ENCODE measurements around the gene LSR. TPM values are rescaled to one million over a fixed set of nuclear protein-coding genes. Genes with fewer than 3 reads are reported as not detected.
"Not testable (repeated sequence)": the region's sequence is repeated elsewhere in the genome, so short reads cannot be mapped to it uniquely, and the experiment has no call there.

The LSR gene
- total RNA-seq, 2 donors from 2014 or later = 119 to 202 TPM

DNA sequence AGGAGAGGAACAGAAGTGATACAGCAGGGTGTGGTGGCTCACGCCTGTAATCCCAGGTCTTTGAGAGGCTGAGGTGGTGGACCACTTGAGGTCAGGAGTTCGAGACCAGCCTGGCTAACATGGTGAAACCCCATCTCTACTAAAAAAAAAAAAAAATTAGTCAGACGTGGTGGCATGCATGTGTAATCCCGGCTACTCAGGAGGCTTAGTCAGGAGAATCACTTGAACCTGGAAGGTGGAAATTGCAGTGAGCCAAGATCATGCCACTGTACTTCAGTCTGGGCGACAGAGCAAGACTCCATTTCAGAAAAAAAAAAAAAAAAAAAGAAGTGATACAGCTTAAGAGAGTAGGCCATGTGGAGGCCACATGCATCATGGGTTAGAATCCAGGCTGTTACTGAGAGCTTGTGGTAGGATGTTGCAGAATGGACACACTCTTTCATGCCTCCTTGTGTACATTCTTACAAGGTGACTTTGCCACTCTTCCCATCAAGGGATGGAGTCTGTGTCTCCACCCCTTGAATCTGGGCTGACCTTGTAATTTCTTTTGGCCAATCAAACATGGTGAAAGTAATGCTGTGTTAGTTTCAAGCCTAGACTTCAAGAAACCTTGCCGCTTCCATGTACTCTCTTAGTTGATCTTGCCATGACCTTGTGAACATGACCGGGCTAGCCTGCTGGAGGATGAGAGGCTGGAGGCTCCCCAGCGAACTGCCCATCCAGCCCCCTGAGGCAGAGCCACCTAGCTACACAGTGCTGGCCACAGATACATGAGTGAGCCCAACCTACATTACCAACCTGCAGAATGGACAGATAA is 32.6 kb upstream of the LSR start:
- Histone ChIP-seq H3K4me1 (replicated peaks) (peaks cover 5% of the 10 kb centered on the region), H3K27ac (no peak overlapping the region), H3K4me3 (no peak overlapping the region), H3K27me3 (replicated peaks; ENCODE audit: insufficient read depth) (no peaks in the 10 kb centered on the region), H3K9me3 (no peaks in the 10 kb centered on the region), H3K36me3 (no peaks in the 10 kb centered on the region)
- intact Hi-C loops (cut with DNase I) = no loop called here
- no peak for TF ChIP-seq POLR2AphosphoS5 (IDR thresholded peaks at IDR 0.05)
- no peak for TF ChIP-seq CTCF (IDR thresholded peaks at IDR 0.05)
- no peak for TF ChIP-seq POLR2A (IDR thresholded peaks at IDR 0.05)
- 73% methylated on average over 8 of the region's 8 CpGs for WGBS
- DNase-seq (ENCODE audit: low spot score) = no peak

- no peaks in the 10 kb centered on the region for H3K27me3 ChIP-seq (replicated peaks; ENCODE audit: insufficient read depth)
- H3K4me3 ChIP-seq = no peak overlapping the region
- TF ChIP-seq POLR2AphosphoS5 (IDR thresholded peaks at IDR 0.05) = no peak
- TF ChIP-seq CTCF (IDR thresholded peaks at IDR 0.05) = no peak
- no peak for TF ChIP-seq POLR2A (IDR thresholded peaks at IDR 0.05)
- WGBS = 54% methylated on average over 3 of the region's 3 CpGs
- no peaks in the 10 kb centered on the region for H3K9me3 ChIP-seq
- H3K4me1 ChIP-seq (replicated peaks) = peaks cover 5% of the 10 kb centered on the region
- no peak overlapping the region for H3K27ac ChIP-seq
- DNase-seq (ENCODE audit: low spot score) = no peak
- intact Hi-C loops (cut with DNase I) = no loop called here
- H3K36me3 ChIP-seq = no peaks in the 10 kb centered on the region
These were observed 31.8 kb upstream of the LSR start for GRCh38 chr19:35216833-35217648.

- Histone ChIP-seq H3K27me3 (replicated peaks; ENCODE audit: insufficient read depth) (no peaks in the 10 kb centered on the region), H3K27ac (no peak overlapping the region), H3K4me3 (no peak overlapping the region), H3K9me3 (no peaks in the 10 kb centered on the region), H3K36me3 (no peaks in the 10 kb centered on the region), H3K4me1 (replicated peaks) (peaks cover 5% of the 10 kb centered on the region)
- intact Hi-C loops (cut with DNase I) = no loop called here
- TF ChIP-seq POLR2AphosphoS5 (IDR thresholded peaks at IDR 0.05) = no peak
- DNase-seq (ENCODE audit: low spot score) = no peak
These were observed 31.2 kb upstream of the LSR start for GRCh38 chr19:35217649-35217990.

GRCh38 chr19:35219008-35219407 is 29.8 kb upstream of the LSR start:
- Histone ChIP-seq H3K4me1 (replicated peaks) (peaks cover 5% of the 10 kb centered on the region), H3K9me3 (no peaks in the 10 kb centered on the region), H3K4me3 (no peak overlapping the region), H3K36me3 (no peaks in the 10 kb centered on the region), H3K27me3 (replicated peaks; ENCODE audit: insufficient read depth) (no peaks in the 10 kb centered on the region), H3K27ac (no peak overlapping the region)
- no peak for DNase-seq (ENCODE audit: low spot score)
- WGBS = 91% methylated on average over 1 of the region's 1 CpG
- intact Hi-C loops (cut with DNase I) = no loop called here
- TF ChIP-seq POLR2AphosphoS5 (IDR thresholded peaks at IDR 0.05) = no peak
- no peak for TF ChIP-seq POLR2A (IDR thresholded peaks at IDR 0.05)
- TF ChIP-seq CTCF (IDR thresholded peaks at IDR 0.05) = no peak

- Histone ChIP-seq H3K27ac (no peak overlapping the region), H3K27me3 (replicated peaks; ENCODE audit: insufficient read depth) (no peaks in the 10 kb centered on the region), H3K4me1 (replicated peaks) (no peaks in the 10 kb centered on the region), H3K9me3 (no peaks in the 10 kb centered on the region), H3K36me3 (no peaks in the 10 kb centered on the region), H3K4me3 (no peak overlapping the region)
- 48% methylated on average over 3 of the region's 3 CpGs for WGBS
- intact Hi-C loops (cut with DNase I) = no loop called here
- DNase-seq (ENCODE audit: low spot score) = no peak
- no peak for TF ChIP-seq CTCF (IDR thresholded peaks at IDR 0.05)
- TF ChIP-seq POLR2AphosphoS5 (IDR thresholded peaks at IDR 0.05) = no peak
- TF ChIP-seq POLR2A (IDR thresholded peaks at IDR 0.05) = no peak
These were observed 28.4 kb upstream of the LSR start for GRCh38 chr19:35220315-35220921.

DNA sequence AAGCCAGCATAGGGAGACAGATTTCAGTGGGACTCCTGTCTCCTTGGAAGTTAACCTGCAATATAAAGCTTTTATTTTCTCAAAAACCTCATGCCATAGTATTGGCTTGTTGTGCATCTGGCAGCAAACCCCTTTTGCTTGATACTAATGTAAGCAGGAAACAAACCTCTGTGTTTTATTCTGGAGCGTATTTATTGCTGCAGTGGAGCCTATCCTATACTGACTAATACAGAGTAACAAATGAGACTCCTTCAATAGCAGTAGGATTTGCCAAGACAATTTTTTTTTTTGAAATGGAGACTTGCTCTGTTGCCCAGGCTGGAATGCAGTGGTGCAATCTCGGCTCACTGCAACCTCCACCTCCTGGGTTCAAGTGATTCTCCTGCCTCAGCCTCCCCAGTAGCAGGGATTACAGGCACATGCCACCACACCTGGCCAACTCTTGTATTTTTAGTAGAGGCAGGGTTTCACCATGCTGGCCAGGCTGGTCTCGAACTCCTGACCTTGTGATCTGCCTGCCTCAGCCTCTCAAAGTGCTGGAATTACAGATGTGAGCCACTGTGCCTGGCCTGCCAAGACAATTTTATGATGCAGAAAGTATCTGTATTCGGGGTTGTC is 27.7 kb upstream of the LSR start:
- H3K27ac ChIP-seq; intact Hi-C loops (cut with DNase I): not testable (repeated sequence)
- 93% methylated on average over 4 of the region's 4 CpGs for WGBS

More for the DNA sequence above, 27.7 kb upstream of the LSR start:
- H3K27me3 ChIP-seq (replicated peaks; ENCODE audit: insufficient read depth); H3K9me3 ChIP-seq; H3K4me1 ChIP-seq (replicated peaks); H3K4me3 ChIP-seq; H3K36me3 ChIP-seq; DNase-seq (ENCODE audit: low spot score): not testable (repeated sequence)

All from prostate gland (tissue), 2 donors.